Uterus (tissue), 4 donors: ENCODE data around the gene COL6A3. TPM values are rescaled to one million over a fixed set of nuclear protein-coding genes. Genes with fewer than 3 reads are reported as not detected.

Experiments
- DNase-seq, 2 donors: peaks; one replicate each; pipeline ENCODE4 v3.0.0-alpha.2; 2019 to 2020
- H3K27ac ChIP-seq, 2 donors: fragments of 200-600 bp; sonication (generic); 1 replicate in 1 of 2; 2 replicates in 1 of 2; pipeline ENCODE4 v1.5.1; 2016 to 2018
- H3K27me3 ChIP-seq, 2 donors: fragments of 200-600 bp; sonication (generic); one replicate each; pipeline ENCODE4 v1.5.1; 2018 to 2019; ENCODE audit warnings: control low read depth in 1 of 2
- H3K36me3 ChIP-seq, 2 donors: fragments of 200-600 bp; sonication (generic); one replicate each; pipeline ENCODE4 v1.5.1; 2019; ENCODE audit warnings: control low read depth in 1 of 2
- H3K4me1 ChIP-seq, 2 donors: fragments of 200-600 bp; sonication (generic); one replicate each; pipeline ENCODE4 v1.5.1; 2018 to 2019; ENCODE audit warnings: control low read depth in 1 of 2
- H3K4me3 ChIP-seq, 2 donors: fragments of 200-600 bp; sonication (generic); 1 replicate in 1 of 2; 2 replicates in 1 of 2; pipeline ENCODE4 v1.5.1; 2018 to 2019; ENCODE audit warnings: mild to moderate bottlenecking in 1 of 2
- H3K9me3 ChIP-seq, 2 donors: fragments of 200-600 bp; sonication (generic); one replicate each; pipeline ENCODE4 v1.5.1; 2019; ENCODE audit warnings: control low read depth in 1 of 2
- CTCF ChIP-seq, 4 experiments: fragments of 200-600 bp in 2 of 4; fragments of 450-650 bp in 2 of 4; sonication (generic) in 2 of 4; IDR thresholded peaks; one replicate each; pipeline ENCODE4 v1.5.1; 2016 to 2019; ENCODE audit warnings: antibody characterized with exemption in 4 of 4, mild to moderate bottlenecking in 2 of 4, moderate library complexity in 1 of 4
- POLR2A ChIP-seq, 2 donors: fragments of 450-650 bp; IDR thresholded peaks; one replicate each; pipeline ENCODE4 v1.6.1; 2016; ENCODE audit warnings: antibody characterized with exemption in 2 of 2, mild to moderate bottlenecking in 1 of 2, moderate library complexity in 1 of 2
- intact Hi-C: fragments of 100-400 bp; cut with DNase I; formaldehyde crosslinking; loops from one replicate; pipeline ENCODE4 v1.15.1; 2023; ENCODE audit warnings: low total_unique reads
- total RNA-seq, 4 donors: library from RNA; depleted of rRNA in 3 of 4; stranded (reverse); fragments of >200 nt in 3 of 4; gene quantifications; one replicate each; pipeline versions ENCODE4 v1.1.0 to v1.2.4, GENCODE V29; 2014 to 2023
- donor health status: DM: yes; HTN: yes; CAD: no.

Gene COL6A3
- total RNA-seq, 4 donors from 2014 or later = 164 to 1,719 (median 447) TPM

DNA sequence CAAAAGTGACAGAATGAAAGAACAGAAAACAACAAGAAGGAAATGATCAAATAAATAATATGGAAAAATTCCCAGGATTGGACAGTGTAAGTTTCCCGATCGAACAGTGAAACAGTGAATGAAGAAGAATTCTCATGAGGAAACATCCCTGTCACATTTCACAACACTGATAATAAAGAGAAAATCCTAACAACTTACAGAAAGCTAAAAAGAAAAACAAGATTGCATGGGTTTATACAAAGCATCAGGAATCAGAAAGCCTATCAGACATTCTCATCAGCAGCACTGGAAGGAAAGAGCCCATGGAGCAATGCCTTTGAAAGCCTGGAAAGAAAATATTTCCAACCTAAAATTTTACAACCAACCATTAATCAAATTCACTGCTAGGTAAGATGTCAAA is 9.9 kb upstream of the COL6A3 start:
- intact Hi-C loops = no loop called here
- H3K27me3 ChIP-seq = no peaks in the 10 kb centered on the region
- DNase-seq = no peak
- no peaks in the 10 kb centered on the region for H3K9me3 ChIP-seq
- H3K4me3 ChIP-seq = no peak overlapping the region
- peaks cover 0 to 10% of the 10 kb centered on the region in 2 donors for H3K4me1 ChIP-seq
- TF ChIP-seq CTCF (IDR thresholded peaks at IDR 0.05) (peak in 1 of 4 experiments; percentile 7), POLR2A (IDR thresholded peaks at IDR 0.05) (no peak)
- H3K27ac ChIP-seq = peak overlapping the region; percentile 79 to 85
- H3K36me3 ChIP-seq = no peaks in the 10 kb centered on the region

DNA sequence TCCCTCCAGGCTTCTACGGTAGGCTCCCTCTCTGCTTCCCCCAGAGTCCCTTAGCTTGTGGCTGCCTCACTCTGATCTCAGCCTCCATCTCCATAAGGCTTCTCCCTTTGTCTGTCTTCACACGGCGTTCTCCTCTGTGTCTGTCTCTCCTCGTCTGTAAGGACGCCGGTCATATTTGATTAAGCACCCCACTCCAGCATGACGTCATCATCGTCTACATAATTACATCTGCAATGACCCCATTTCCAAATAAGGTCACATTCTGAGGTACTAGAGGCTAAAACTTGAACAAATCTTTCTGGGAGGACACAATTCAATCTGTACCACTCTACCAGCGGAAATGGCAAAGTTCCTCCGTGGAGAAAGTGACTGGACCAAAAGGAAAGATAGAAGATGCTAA is 8.3 kb upstream of the COL6A3 start:
- no peak for TF ChIP-seq CTCF (IDR thresholded peaks at IDR 0.05)
- no peak for TF ChIP-seq POLR2A (IDR thresholded peaks at IDR 0.05)
- H3K27ac ChIP-seq = peak overlapping the region; percentile 79 to 85
- DNase-seq = no peak
- intact Hi-C loops = no loop called here
- no peaks in the 10 kb centered on the region for H3K9me3 ChIP-seq
- no peaks in the 10 kb centered on the region for H3K36me3 ChIP-seq
- H3K27me3 ChIP-seq = no peaks in the 10 kb centered on the region
- no peak overlapping the region for H3K4me3 ChIP-seq
- peaks cover 0 to 10% of the 10 kb centered on the region in 2 donors for H3K4me1 ChIP-seq

- intact Hi-C loops = no loop called here
- peak; percentile 72 to 87 (median 82) for TF ChIP-seq CTCF (IDR thresholded peaks at IDR 0.05)
- peak in 1 of 2 donors; percentile 25 for TF ChIP-seq POLR2A (IDR thresholded peaks at IDR 0.05)
- no peaks in the 10 kb centered on the region for H3K27me3 ChIP-seq
- no peaks in the 10 kb centered on the region for H3K36me3 ChIP-seq
- peaks cover 0 to 10% of the 10 kb centered on the region in 2 donors for H3K4me1 ChIP-seq
- H3K9me3 ChIP-seq = no peaks in the 10 kb centered on the region
- DNase-seq = peak; percentile 88 to 89
- H3K4me3 ChIP-seq = peak overlapping the region in 1 of 2 donors; percentile 7
- peak overlapping the region; percentile 79 to 85 for H3K27ac ChIP-seq
Measured at GRCh38 chr2:237421542-237422116, 7.7 kb upstream of the COL6A3 start.

DNA sequence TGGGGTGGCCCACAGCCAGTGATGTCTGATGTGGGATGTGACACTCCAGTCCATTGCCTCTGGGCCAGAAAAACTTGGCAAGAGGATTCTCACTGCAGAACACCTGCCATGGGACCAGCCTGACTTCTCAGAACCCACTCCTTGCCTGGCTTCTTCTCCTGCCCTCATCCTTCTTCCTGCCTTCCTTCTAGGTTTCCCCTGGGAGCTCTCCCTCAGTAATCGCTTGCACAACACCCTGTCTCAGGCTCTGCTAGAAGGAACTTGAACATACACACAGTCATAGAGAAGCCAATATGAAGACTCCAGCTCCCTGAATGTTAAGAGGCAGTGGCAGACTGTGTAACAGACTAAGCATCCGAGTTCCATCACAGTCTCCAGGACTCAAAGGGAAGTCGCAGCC is 4.3 kb upstream of the COL6A3 start:
- Histone ChIP-seq H3K4me1 (peaks cover 0 to 8% of the 10 kb centered on the region in 2 donors), H3K36me3 (no peaks in the 10 kb centered on the region), H3K27me3 (no peaks in the 10 kb centered on the region), H3K9me3 (no peaks in the 10 kb centered on the region), H3K4me3 (no peak overlapping the region), H3K27ac (peak overlapping the region in 1 of 2 donors; percentile 4)
- no peak for DNase-seq
- TF ChIP-seq POLR2A (IDR thresholded peaks at IDR 0.05) (no peak), CTCF (IDR thresholded peaks at IDR 0.05) (no peak)
- intact Hi-C loops = loop anchor here (5.0 kb wide), 1 partner anchor 54 kb away; no protein-coding TSS in a partner anchor

GRCh38 chr2:237412988-237413776 is 782 bp downstream of the COL6A3 start:
- TF ChIP-seq POLR2A (IDR thresholded peaks at IDR 0.05) (no peak), CTCF (IDR thresholded peaks at IDR 0.05) (no peak)
- Histone ChIP-seq H3K27me3 (no peaks in the 10 kb centered on the region), H3K4me1 (no peaks in the 10 kb centered on the region), H3K36me3 (no peaks in the 10 kb centered on the region), H3K27ac (peak overlapping the region; percentile 94 to 97), H3K4me3 (peak overlapping the region; percentile 61 to 75), H3K9me3 (no peaks in the 10 kb centered on the region)
- intact Hi-C loops = no loop called here
- DNase-seq = peak; percentile 47 to 56
